Gastroesophageal sphincter (tissue), 4 donors: ENCODE measurements around the gene PDE3B. TPM values are rescaled to one million over a fixed set of nuclear protein-coding genes. Genes with fewer than 3 reads are reported as not detected.

Experiments used
- ATAC-seq: fragments of 150-250 bp; one replicate; pipeline ENCODE4 v1.9.1; 2016; ENCODE audit warnings: mild to moderate bottlenecking, moderate library complexity
- H3K27ac ChIP-seq, 4 donors: fragments of 200-600 bp; sonication (generic) in 3 of 4; 1 replicate in 3 of 4; 2 replicates in 1 of 4; pipeline ENCODE4 v1.5.1; 2016 to 2019
- H3K27me3 ChIP-seq: fragments of 200-600 bp; sonication (generic); one replicate; pipeline ENCODE4 v1.5.1; 2019
- H3K36me3 ChIP-seq, 2 donors: fragments of 200-600 bp; sonication (generic); one replicate each; pipeline ENCODE4 v1.5.1; 2019; ENCODE audit warnings: control low read depth in 1 of 2
- H3K4me1 ChIP-seq, 3 donors: fragments of 200-600 bp; sonication (generic); 1 replicate in 2 of 3; 2 replicates in 1 of 3; pipeline ENCODE4 v1.5.1; 2016 to 2019; ENCODE audit warnings: control low read depth in 2 of 3
- H3K4me3 ChIP-seq, 2 donors: fragments of 200-600 bp; sonication (generic); one replicate each; pipeline ENCODE4 v1.5.1; 2019; ENCODE audit warnings: mild to moderate bottlenecking in 1 of 2, moderate library complexity in 1 of 2
- H3K9me3 ChIP-seq, 3 donors: fragments of 200-600 bp; sonication (generic); one replicate each; pipeline ENCODE4 v1.5.1; 2017 to 2019; ENCODE audit warnings: control low read depth in 2 of 3
- CTCF ChIP-seq, 4 experiments: fragments of 200-600 bp in 2 of 4; fragments of 450-650 bp in 2 of 4; sonication (generic) in 1 of 4; IDR thresholded peaks; one replicate each; pipeline ENCODE4 v1.5.1; 2017 to 2019; ENCODE audit warnings: antibody characterized with exemption in 4 of 4, mild to moderate bottlenecking in 2 of 4, moderate library complexity in 2 of 4
- EP300 ChIP-seq: sonication (generic); formaldehyde crosslinking; IDR thresholded peaks from one replicate; pipeline ENCODE4 v1.6.1; 2017; ENCODE audit warnings: antibody characterized with exemption, mild to moderate bottlenecking
- POLR2A ChIP-seq, 2 donors: fragments of 450-650 bp; IDR thresholded peaks; one replicate each; pipeline ENCODE4 v1.6.1; 2017; ENCODE audit warnings: antibody characterized with exemption in 2 of 2, mild to moderate bottlenecking in 2 of 2, moderate library complexity in 1 of 2
- POLR2AphosphoS5 ChIP-seq: sonication (generic); formaldehyde crosslinking; IDR thresholded peaks from one replicate; pipeline ENCODE4 v1.6.1; 2017; ENCODE audit warnings: antibody characterized with exemption
- WGBS, 2 donors: methylation state at CpG; one replicate each; pipeline ENCODE4 v1.1.5; 2018; ENCODE audit warnings: low coverage in 1 of 2; 5-methylcytosine and 5-hydroxymethylcytosine counted together
- total RNA-seq, 4 donors: library from RNA; depleted of rRNA; stranded (reverse); fragments of >200 nt; gene quantifications; one replicate each; pipeline ENCODE4 v1.1.0, GENCODE V29; 2016

Gene PDE3B
- total RNA-seq, 4 donors from 2014 or later = 11.7 to 21.8 (median 17.9) TPM

- Histone ChIP-seq H3K4me3 (no peak overlapping the region), H3K36me3 (no peaks in the 10 kb centered on the region), H3K27me3 (no peaks in the 10 kb centered on the region), H3K27ac (no peak overlapping the region), H3K9me3 (no peaks in the 10 kb centered on the region), H3K4me1 (no peaks in the 10 kb centered on the region)
- TF ChIP-seq EP300 (no peak), POLR2AphosphoS5 (no peak), CTCF (IDR thresholded peaks at IDR 0.05) (no peak), POLR2A (IDR thresholded peaks at IDR 0.05) (no peak)
- WGBS, 2 donors = 74 to 82% methylated on average over 7 of the region's 7 CpGs
- ATAC-seq = no peak
Observed at GRCh38 chr11:14669499-14669898, 25.9 kb downstream of the PDE3B start.

GRCh38 chr11:14669958-14670357 lies 26.4 kb downstream of the PDE3B start:
- Histone ChIP-seq H3K27me3 (no peaks in the 10 kb centered on the region), H3K36me3 (no peaks in the 10 kb centered on the region), H3K9me3 (no peaks in the 10 kb centered on the region), H3K4me3 (no peak overlapping the region), H3K27ac (no peak overlapping the region), H3K4me1 (no peaks in the 10 kb centered on the region)
- WGBS, 2 donors = 60 to 93% methylated on average over 3 of the region's 3 CpGs
- TF ChIP-seq CTCF (IDR thresholded peaks at IDR 0.05) (no peak), EP300 (no peak), POLR2A (IDR thresholded peaks at IDR 0.05) (no peak), POLR2AphosphoS5 (no peak)
- no peak for ATAC-seq

- Histone ChIP-seq H3K9me3 (no peaks in the 10 kb centered on the region), H3K4me3 (no peak overlapping the region), H3K36me3 (no peaks in the 10 kb centered on the region), H3K27ac (no peak overlapping the region), H3K4me1 (no peaks in the 10 kb centered on the region), H3K27me3 (no peaks in the 10 kb centered on the region)
- TF ChIP-seq POLR2AphosphoS5 (no peak), EP300 (no peak), POLR2A (IDR thresholded peaks at IDR 0.05) (no peak), CTCF (IDR thresholded peaks at IDR 0.05) (no peak)
- WGBS, 2 donors = 54 to 66% methylated on average over 2 of the region's 2 CpGs
- ATAC-seq = no peak
Observed at GRCh38 chr11:14672635-14673034, 29.0 kb downstream of the PDE3B start.

- H3K27me3 ChIP-seq = no peaks in the 10 kb centered on the region
- H3K27ac ChIP-seq = no peak overlapping the region
- no peak for ATAC-seq
- TF ChIP-seq POLR2AphosphoS5 (no peak), POLR2A (IDR thresholded peaks at IDR 0.05) (no peak), CTCF (IDR thresholded peaks at IDR 0.05) (no peak), EP300 (no peak)
- H3K9me3 ChIP-seq = no peaks in the 10 kb centered on the region
- no peaks in the 10 kb centered on the region for H3K36me3 ChIP-seq
- no peaks in the 10 kb centered on the region for H3K4me1 ChIP-seq
- H3K4me3 ChIP-seq = no peak overlapping the region
- 67 to 88% methylated on average over 1 to 4 of the region's 4 CpGs for WGBS, 2 donors
Observed at GRCh38 chr11:14673421-14673820, 29.8 kb downstream of the PDE3B start.

- no peaks in the 10 kb centered on the region for H3K4me1 ChIP-seq
- H3K27me3 ChIP-seq = no peaks in the 10 kb centered on the region
- H3K27ac ChIP-seq = no peak overlapping the region
- no peaks in the 10 kb centered on the region for H3K36me3 ChIP-seq
- TF ChIP-seq POLR2AphosphoS5 = no peak
- no peak for TF ChIP-seq CTCF (IDR thresholded peaks at IDR 0.05)
- no peak for TF ChIP-seq POLR2A (IDR thresholded peaks at IDR 0.05)
- TF ChIP-seq EP300 = no peak
- ATAC-seq = no peak
- H3K9me3 ChIP-seq = no peaks in the 10 kb centered on the region
- H3K4me3 ChIP-seq = no peak overlapping the region
- 85 to 89% methylated on average over 6 to 8 of the region's 8 CpGs for WGBS, 2 donors
Observed at GRCh38 chr11:14673824-14674405, 30.3 kb downstream of the PDE3B start.
